Calu3 (cell line): ENCODE results near the gene RTN4RL1. TPM values are rescaled to one million over a fixed set of nuclear protein-coding genes. Genes with fewer than 3 reads are reported as not detected.

ENCODE experiments used
- BruUV-seq: library from RNA; stranded (reverse); fragments of 400-500 nt; replicated peaks from 2 replicates; lab custom pipeline; 2021; lab: Mats Ljungman, UMichigan
- CTCF ChIA-PET: fragments of 300-600 bp; sonication (Branson Sonifier 250); formaldehyde crosslinking; loops from one replicate; lab custom pipeline; 2022; ENCODE audit warnings: antibody characterized with exemption; lab: Charles Lee
- DNase-seq: peaks from one replicate; pipeline ENCODE4 v3.0.0; 2022
- H3K27ac Mint-ChIP-seq: one replicate; pipeline ENCODE4 v1.8.0; 2022; ENCODE audit warnings: mixed read lengths; ENCODE audit not compliant: unreplicated experiment
- H3K27me3 Mint-ChIP-seq: one replicate; pipeline ENCODE4 v1.8.0; 2022; ENCODE audit warnings: mixed read lengths; ENCODE audit not compliant: unreplicated experiment
- H3K36me3 Mint-ChIP-seq: one replicate; pipeline ENCODE4 v1.8.0; 2022; ENCODE audit warnings: mild to moderate bottlenecking, moderate library complexity, mixed read lengths; ENCODE audit not compliant: insufficient read depth, unreplicated experiment
- H3K4me1 Mint-ChIP-seq: one replicate; pipeline ENCODE4 v1.8.0; 2022; ENCODE audit warnings: mild to moderate bottlenecking, low read depth, mixed read lengths; ENCODE audit not compliant: unreplicated experiment
- H3K4me3 Mint-ChIP-seq: one replicate; pipeline ENCODE4 v1.8.0; 2022; ENCODE audit warnings: mild to moderate bottlenecking, low read depth, moderate library complexity, mixed read lengths; ENCODE audit not compliant: unreplicated experiment
- H3K9me3 Mint-ChIP-seq: one replicate; pipeline ENCODE4 v1.8.0; 2022; ENCODE audit warnings: low read depth, mixed read lengths; ENCODE audit not compliant: unreplicated experiment
- CTCF ChIP-seq: fragments of 200-600 bp; IDR thresholded peaks from one replicate; pipeline ENCODE4 v1.8.0; 2022; ENCODE audit warnings: antibody characterized with exemption; ENCODE audit not compliant: unreplicated experiment
- intact Hi-C: fragments of 100-400 bp; cut with micrococcal nuclease; formaldehyde crosslinking; loops from one replicate; pipeline ENCODE4 v1.10.0; 2022; ENCODE audit not compliant: unreplicated experiment
- total RNA-seq: library from RNA; stranded (reverse); gene quantifications from 2 replicates; pipeline ENCODE4 v1.2.3, GENCODE V29; 2022

Gene RTN4RL1
- total RNA-seq, 1 experiment from 2014 or later = not detected

GRCh38 chr17:1961189-1961588 lies 63.9 kb downstream of the RTN4RL1 start:
- intact Hi-C loops = no loop called here
- DNase-seq = no peak
- CTCF ChIA-PET = no interaction called here
- Mint-ChIP-seq H3K27me3 (peaks cover 10% of the 10 kb centered on the region), H3K9me3 (no peaks in the 10 kb centered on the region), H3K27ac (no peak overlapping the region), H3K36me3 (no peaks in the 10 kb centered on the region), H3K4me3 (no peak overlapping the region), H3K4me1 (no peaks in the 10 kb centered on the region)
- BruUV-seq = no TSS peak
- TF ChIP-seq CTCF = no peak

- Mint-ChIP-seq H3K4me1 (no peaks in the 10 kb centered on the region), H3K9me3 (no peaks in the 10 kb centered on the region), H3K4me3 (no peak overlapping the region), H3K36me3 (no peaks in the 10 kb centered on the region), H3K27ac (no peak overlapping the region), H3K27me3 (peaks cover 4% of the 10 kb centered on the region)
- DNase-seq = no peak
- CTCF ChIA-PET = no interaction called here
- no peak for TF ChIP-seq CTCF
- no TSS peak for BruUV-seq
- intact Hi-C loops = no loop called here
Observed at GRCh38 chr17:1960545-1960912, 64.6 kb downstream of the RTN4RL1 start.

GRCh38 chr17:1959871-1960544 lies 65.1 kb downstream of the RTN4RL1 start:
- DNase-seq = no peak
- no peak overlapping the region for H3K27ac Mint-ChIP-seq
- H3K9me3 Mint-ChIP-seq = no peaks in the 10 kb centered on the region
- TF ChIP-seq CTCF = no peak
- no peaks in the 10 kb centered on the region for H3K36me3 Mint-ChIP-seq
- BruUV-seq = no TSS peak
- CTCF ChIA-PET = no interaction called here
- no peaks in the 10 kb centered on the region for H3K27me3 Mint-ChIP-seq
- H3K4me1 Mint-ChIP-seq = no peaks in the 10 kb centered on the region
- intact Hi-C loops = no loop called here
- no peak overlapping the region for H3K4me3 Mint-ChIP-seq

- TF ChIP-seq CTCF = no peak
- CTCF ChIA-PET = no interaction called here
- Mint-ChIP-seq H3K9me3 (no peaks in the 10 kb centered on the region), H3K27ac (no peak overlapping the region), H3K36me3 (no peaks in the 10 kb centered on the region), H3K4me3 (no peak overlapping the region), H3K4me1 (no peaks in the 10 kb centered on the region), H3K27me3 (no peaks in the 10 kb centered on the region)
- DNase-seq = no peak
- intact Hi-C loops = no loop called here
- no TSS peak for BruUV-seq
Observed at GRCh38 chr17:1958134-1958881, 66.8 kb downstream of the RTN4RL1 start.
